Loucy (cell line): ENCODE measurements around the gene LPIN1.

Experiments
- CTCF ChIP-seq: fragments of 200-600 bp; sonication (generic); conservative IDR thresholded peaks from 2 replicates; pipeline ENCODE4 v1.5.1; 2014; ENCODE audit warnings: mild to moderate bottlenecking, antibody characterized with exemption, low read length
- EZH2phosphoT487 ChIP-seq: fragments of 200-600 bp; IDR thresholded peaks from 2 replicates; pipeline ENCODE4 v1.6.1; 2018; ENCODE audit warnings: antibody characterized with exemption, mild to moderate bottlenecking, moderate library complexity, borderline replicate concordance

- TF ChIP-seq CTCF: no peak
- no peak for TF ChIP-seq EZH2phosphoT487
Measured at GRCh38 chr2:11762031-11762430, 15.6 kb downstream of the LPIN1 start.
